ENCODE results near the gene ECE1. TPM values are rescaled to one million over a fixed set of nuclear protein-coding genes. Genes with fewer than 3 reads are reported as not detected.

The ECE1 gene
- total and polyA plus RNA-seq, 2 donors = 17.8 to 34.2 TPM

- Histone ChIP-seq H3K36me3 (ENCODE audit: control insufficient read depth in 2 of 2, insufficient read depth in 2 of 2, low read length in 1 of 2) (no peaks in the 10 kb centered on the region), H3K9me3 (ENCODE audit: control insufficient read depth in 2 of 2, insufficient read depth in 1 of 2, low read length in 1 of 2) (peaks cover 0 to 5% of the 10 kb centered on the region in 2 donors), H3K4me3 (ENCODE audit: low read length in 2 of 2) (no peak overlapping the region), H3K27me3 (ENCODE audit: control insufficient read depth in 2 of 2, insufficient read depth in 1 of 2, low read length in 1 of 2) (no peaks in the 10 kb centered on the region), H3K27ac (ENCODE audit: low read depth in 1 of 2, low read length in 1 of 2) (no peak overlapping the region), H3K4me1 (ENCODE audit: control insufficient read depth in 2 of 2, insufficient read depth in 2 of 2, low read length in 2 of 2) (peaks cover 0 to 20% of the 10 kb centered on the region in 2 donors)
- WGBS = 86% methylated on average over 6 of the region's 6 CpGs
- no peak for DNase-seq (ENCODE audit: low read depth in 6 of 9, low spot score in 9 of 9)
Observed at GRCh38 chr1:21313203-21313885, 23.1 kb upstream of the ECE1 start.

GRCh38 chr1:21312407-21312992 is 22.2 kb upstream of the ECE1 start:
- WGBS = 95% methylated on average over 4 of the region's 4 CpGs
- H3K9me3 ChIP-seq (ENCODE audit: control insufficient read depth in 2 of 2, insufficient read depth in 1 of 2, low read length in 1 of 2) = peaks cover 0 to 5% of the 10 kb centered on the region in 2 donors
- DNase-seq (ENCODE audit: low read depth in 6 of 9, low spot score in 9 of 9) = no peak
- H3K4me1 ChIP-seq (ENCODE audit: control insufficient read depth in 2 of 2, insufficient read depth in 2 of 2, low read length in 2 of 2) = peaks cover 0 to 25% of the 10 kb centered on the region in 2 donors
- no peak overlapping the region for H3K27ac ChIP-seq (ENCODE audit: low read depth in 1 of 2, low read length in 1 of 2)
- no peaks in the 10 kb centered on the region for H3K27me3 ChIP-seq (ENCODE audit: control insufficient read depth in 2 of 2, insufficient read depth in 1 of 2, low read length in 1 of 2)
- no peak overlapping the region for H3K4me3 ChIP-seq (ENCODE audit: low read length in 2 of 2)
- H3K36me3 ChIP-seq (ENCODE audit: control insufficient read depth in 2 of 2, insufficient read depth in 2 of 2, low read length in 1 of 2) = no peaks in the 10 kb centered on the region

GRCh38 chr1:21311016-21311415 is 20.8 kb upstream of the ECE1 start:
- Histone ChIP-seq H3K4me1 (ENCODE audit: control insufficient read depth in 2 of 2, insufficient read depth in 2 of 2, low read length in 2 of 2) (peaks cover 0 to 31% of the 10 kb centered on the region in 2 donors), H3K36me3 (ENCODE audit: control insufficient read depth in 2 of 2, insufficient read depth in 2 of 2, low read length in 1 of 2) (no peaks in the 10 kb centered on the region), H3K27me3 (ENCODE audit: control insufficient read depth in 2 of 2, insufficient read depth in 1 of 2, low read length in 1 of 2) (no peaks in the 10 kb centered on the region), H3K27ac (ENCODE audit: low read depth in 1 of 2, low read length in 1 of 2) (no peak overlapping the region), H3K9me3 (ENCODE audit: control insufficient read depth in 2 of 2, insufficient read depth in 1 of 2, low read length in 1 of 2) (peaks cover 0 to 5% of the 10 kb centered on the region in 2 donors), H3K4me3 (ENCODE audit: low read length in 2 of 2) (no peak overlapping the region)
- 98% methylated on average over 6 of the region's 6 CpGs for WGBS
- no peak for DNase-seq (ENCODE audit: low read depth in 6 of 9, low spot score in 9 of 9)

GRCh38 chr1:21308847-21309652 is 18.8 kb upstream of the ECE1 start:
- no peak overlapping the region for H3K4me3 ChIP-seq (ENCODE audit: low read length in 2 of 2)
- H3K27me3 ChIP-seq (ENCODE audit: control insufficient read depth in 2 of 2, insufficient read depth in 1 of 2, low read length in 1 of 2) = no peaks in the 10 kb centered on the region
- H3K36me3 ChIP-seq (ENCODE audit: control insufficient read depth in 2 of 2, insufficient read depth in 2 of 2, low read length in 1 of 2) = no peaks in the 10 kb centered on the region
- no peak overlapping the region for H3K27ac ChIP-seq (ENCODE audit: low read depth in 1 of 2, low read length in 1 of 2)
- H3K9me3 ChIP-seq (ENCODE audit: control insufficient read depth in 2 of 2, insufficient read depth in 1 of 2, low read length in 1 of 2) = peaks cover 0 to 5% of the 10 kb centered on the region in 2 donors
- H3K4me1 ChIP-seq (ENCODE audit: control insufficient read depth in 2 of 2, insufficient read depth in 2 of 2, low read length in 2 of 2) = peaks cover 0 to 29% of the 10 kb centered on the region in 2 donors
- 94% methylated on average over 9 of the region's 9 CpGs for WGBS
- DNase-seq (ENCODE audit: low read depth in 6 of 9, low spot score in 9 of 9) = no peak

- H3K27me3 ChIP-seq (ENCODE audit: control insufficient read depth in 2 of 2, insufficient read depth in 1 of 2, low read length in 1 of 2) = no peaks in the 10 kb centered on the region
Observed at GRCh38 chr1:21308330-21308729, 18.1 kb upstream of the ECE1 start.

GRCh38 chr1:21307663-21308305 is 17.5 kb upstream of the ECE1 start:
- H3K36me3 ChIP-seq (ENCODE audit: control insufficient read depth in 2 of 2, insufficient read depth in 2 of 2, low read length in 1 of 2) = no peaks in the 10 kb centered on the region
- peaks cover 0 to 29% of the 10 kb centered on the region in 2 donors for H3K4me1 ChIP-seq (ENCODE audit: control insufficient read depth in 2 of 2, insufficient read depth in 2 of 2, low read length in 2 of 2)
- DNase-seq (ENCODE audit: low read depth in 6 of 9, low spot score in 9 of 9) = no peak
- no peak overlapping the region for H3K27ac ChIP-seq (ENCODE audit: low read depth in 1 of 2, low read length in 1 of 2)
- 92% methylated on average over 6 of the region's 6 CpGs for WGBS
- H3K27me3 ChIP-seq (ENCODE audit: control insufficient read depth in 2 of 2, insufficient read depth in 1 of 2, low read length in 1 of 2) = no peaks in the 10 kb centered on the region
- peaks cover 0 to 5% of the 10 kb centered on the region in 2 donors for H3K9me3 ChIP-seq (ENCODE audit: control insufficient read depth in 2 of 2, insufficient read depth in 1 of 2, low read length in 1 of 2)
- no peak overlapping the region for H3K4me3 ChIP-seq (ENCODE audit: low read length in 2 of 2)

More at GRCh38 chr1:21308330-21308729, 18.1 kb upstream of the ECE1 start:
- 95% methylated on average over 5 of the region's 5 CpGs for WGBS
- Histone ChIP-seq H3K27ac (ENCODE audit: low read depth in 1 of 2, low read length in 1 of 2) (no peak overlapping the region), H3K9me3 (ENCODE audit: control insufficient read depth in 2 of 2, insufficient read depth in 1 of 2, low read length in 1 of 2) (peaks cover 0 to 5% of the 10 kb centered on the region in 2 donors), H3K4me3 (ENCODE audit: low read length in 2 of 2) (no peak overlapping the region), H3K36me3 (ENCODE audit: control insufficient read depth in 2 of 2, insufficient read depth in 2 of 2, low read length in 1 of 2) (no peaks in the 10 kb centered on the region), H3K4me1 (ENCODE audit: control insufficient read depth in 2 of 2, insufficient read depth in 2 of 2, low read length in 2 of 2) (peaks cover 0 to 29% of the 10 kb centered on the region in 2 donors)
- DNase-seq (ENCODE audit: low read depth in 6 of 9, low spot score in 9 of 9) = no peak

GRCh38 chr1:21307210-21307609 is 16.9 kb upstream of the ECE1 start:
- H3K9me3 ChIP-seq (ENCODE audit: control insufficient read depth in 2 of 2, insufficient read depth in 1 of 2, low read length in 1 of 2) = peaks cover 0 to 5% of the 10 kb centered on the region in 2 donors
- peaks cover 0 to 29% of the 10 kb centered on the region in 2 donors for H3K4me1 ChIP-seq (ENCODE audit: control insufficient read depth in 2 of 2, insufficient read depth in 2 of 2, low read length in 2 of 2)
- no peaks in the 10 kb centered on the region for H3K36me3 ChIP-seq (ENCODE audit: control insufficient read depth in 2 of 2, insufficient read depth in 2 of 2, low read length in 1 of 2)
- no peaks in the 10 kb centered on the region for H3K27me3 ChIP-seq (ENCODE audit: control insufficient read depth in 2 of 2, insufficient read depth in 1 of 2, low read length in 1 of 2)
- no peak overlapping the region for H3K27ac ChIP-seq (ENCODE audit: low read depth in 1 of 2, low read length in 1 of 2)
- DNase-seq (ENCODE audit: low read depth in 6 of 9, low spot score in 9 of 9) = no peak
- no peak overlapping the region for H3K4me3 ChIP-seq (ENCODE audit: low read length in 2 of 2)
- WGBS = 91% methylated on average over 7 of the region's 7 CpGs

GRCh38 chr1:21305900-21306189 is 15.6 kb upstream of the ECE1 start:
- Histone ChIP-seq H3K4me3 (ENCODE audit: low read length in 2 of 2) (no peak overlapping the region), H3K4me1 (ENCODE audit: control insufficient read depth in 2 of 2, insufficient read depth in 2 of 2, low read length in 2 of 2) (peaks cover 0 to 29% of the 10 kb centered on the region in 2 donors), H3K27ac (ENCODE audit: low read depth in 1 of 2, low read length in 1 of 2) (no peak overlapping the region), H3K36me3 (ENCODE audit: control insufficient read depth in 2 of 2, insufficient read depth in 2 of 2, low read length in 1 of 2) (no peaks in the 10 kb centered on the region), H3K9me3 (ENCODE audit: control insufficient read depth in 2 of 2, insufficient read depth in 1 of 2, low read length in 1 of 2) (peaks cover 0 to 5% of the 10 kb centered on the region in 2 donors), H3K27me3 (ENCODE audit: control insufficient read depth in 2 of 2, insufficient read depth in 1 of 2, low read length in 1 of 2) (no peaks in the 10 kb centered on the region)
- 92% methylated on average over 1 of the region's 1 CpG for WGBS
- DNase-seq (ENCODE audit: low read depth in 6 of 9, low spot score in 9 of 9) = no peak

Measured in thymus (tissue), 11 donors.